ENCODE measurements around the gene PHF1.

PHF1 gene

DNA sequence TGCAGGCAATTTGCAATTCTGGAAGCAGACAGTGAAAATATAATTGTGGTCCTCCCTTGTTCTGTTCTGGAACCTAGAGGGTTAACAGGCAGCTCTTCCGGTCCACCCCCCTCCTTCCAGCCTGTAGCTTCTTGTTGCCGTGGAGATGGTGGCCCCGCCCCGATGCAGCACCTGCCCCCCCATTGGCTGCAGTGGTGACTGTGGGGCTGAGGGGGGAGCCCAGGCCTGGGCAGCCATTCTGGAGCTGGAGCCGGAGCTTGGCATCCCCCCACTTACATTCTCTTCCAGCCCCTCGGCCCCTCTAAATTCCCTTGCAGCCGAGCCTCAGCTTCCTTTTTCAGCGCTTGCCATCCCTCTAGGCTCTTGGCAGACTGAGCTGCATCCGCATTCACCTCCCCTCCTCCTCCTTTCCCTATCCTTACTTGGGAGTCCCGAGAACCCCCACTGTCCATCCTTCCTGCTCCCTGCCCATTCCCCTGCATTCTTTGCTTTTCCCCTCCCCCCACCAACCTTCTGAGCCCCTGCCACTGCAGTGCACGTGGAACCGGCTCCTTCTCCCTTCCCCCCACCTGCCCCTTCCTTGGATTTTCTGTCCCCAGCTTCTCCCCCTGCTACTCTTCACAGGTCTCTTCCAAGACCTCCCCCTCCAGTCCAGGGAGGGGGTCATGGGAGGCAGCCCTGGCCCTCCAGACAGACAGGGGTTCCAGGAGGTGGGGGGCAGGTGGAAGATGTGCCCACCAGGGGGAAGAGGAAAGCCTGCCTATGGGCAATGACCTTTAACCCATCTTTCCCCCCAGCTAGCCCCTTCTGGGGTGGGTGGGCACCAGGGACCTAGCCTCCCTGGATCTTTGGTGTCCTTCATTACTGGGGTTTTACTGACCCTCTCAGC is 20.4 kb downstream of the PHF1 start:
- Histone ChIP-seq H3K4me3 (ENCODE audit: low read depth, low read length) (no peak overlapping the region), H3K36me3 (ENCODE audit: control insufficient read depth in 2 of 2, insufficient read depth in 1 of 2, low read length in 2 of 2) (peaks cover 3 to 11% of the 10 kb centered on the region in 2 experiments; a peak in 2 of 3 replicates), H3K4me1 (ENCODE audit: control insufficient read depth, insufficient read depth, low read length) (peaks cover 10% of the 10 kb centered on the region), H3K9me3 (ENCODE audit: control insufficient read depth, insufficient read depth, low read depth, low read length) (no peaks in the 10 kb centered on the region), H3K27ac (ENCODE audit: extremely low read depth, low read depth, low read length) (no peak overlapping the region)
- POLR2A ChIA-PET, result interaction anchor here (0.6 to 2.4 kb wide), 18 partner anchors 9 to 459 kb away, joined by 3 to 20 read pairs (median 5); partner anchors contain the start of genes B3GALT4, BAK1, CUTA and RGL2
- CTCF ChIA-PET, result interaction anchor here (0.6 to 2.7 kb wide), 7 partner anchors 9 to 152 kb away, joined by 3 to 13 read pairs (median 4); partner anchors contain the start of genes BAK1, CUTA and SYNGAP1
- TF ChIP-seq ZNF600 (tag by site-specific recombination; IDR thresholded peaks at IDR 0.05) (peak; percentile 82), ZNF76 (tag by site-specific recombination; IDR thresholded peaks at IDR 0.05; ENCODE audit: borderline replicate concordance, low read depth) (peak; percentile 43; the same call in 1 of the 2 replicates), ZNF843 (tag by site-specific recombination; IDR thresholded peaks at IDR 0.05) (0 out of 2 replicates have a peak, but pooled peaks have one; percentile 19), ZFP3 (tag by site-specific recombination; IDR thresholded peaks at IDR 0.05; ENCODE audit: low read depth) (no peak), ZXDB (tag by site-specific recombination; IDR thresholded peaks at IDR 0.05) (0 out of 2 replicates have a peak, but pooled peaks have one; percentile 51), GLIS2 (tag by site-specific recombination; IDR thresholded peaks at IDR 0.05) (peak; percentile 43; the same call in 1 of the 2 replicates), SCRT2 (tag by site-specific recombination; IDR thresholded peaks at IDR 0.05) (peak; percentile 99), GLIS1 (tag by site-specific recombination; IDR thresholded peaks at IDR 0.05) (0 out of 2 replicates have a peak, but pooled peaks have one; percentile 6), KLF9 (tag by site-specific recombination; IDR thresholded peaks at IDR 0.05; ENCODE audit: low read depth) (peak; percentile 27; the same call in 1 of the 2 replicates), YY1 (tag by site-specific recombination; IDR thresholded peaks at IDR 0.05) (no peak), ZNF366 (tag by site-specific recombination; conservative IDR thresholded peaks at IDR 0.05) (peak; percentile 72; the same call in 1 of the 2 replicates), ZNF341 (tag by site-specific recombination; IDR thresholded peaks at IDR 0.05; ENCODE audit: low read depth) (peak; percentile 99), ZNF394 (tag by site-specific recombination; IDR thresholded peaks at IDR 0.05; ENCODE audit: borderline replicate concordance) (peak; percentile 99), SP3 (tag by site-specific recombination; IDR thresholded peaks at IDR 0.05) (0 out of 2 replicates have a peak, but pooled peaks have one; percentile 49), TRIM28 (IDR thresholded peaks at IDR 0.05; ENCODE audit: borderline replicate concordance, low read length) (no peak), ZNF658 (tag by site-specific recombination; IDR thresholded peaks at IDR 0.05) (no peak), PRDM1 (tag by site-specific recombination; IDR thresholded peaks at IDR 0.05) (peak; percentile 40; the same call in 1 of the 2 replicates), SP2 (tag by site-specific recombination; IDR thresholded peaks at IDR 0.05) (peak; percentile 54), ZBTB17 (tag by site-specific recombination; IDR thresholded peaks at IDR 0.05) (peak; percentile 74), ZNF830 (tag by site-specific recombination; IDR thresholded peaks at IDR 0.05; ENCODE audit: low read depth) (no peak)
- TF ChIP-seq, protein P1, sequence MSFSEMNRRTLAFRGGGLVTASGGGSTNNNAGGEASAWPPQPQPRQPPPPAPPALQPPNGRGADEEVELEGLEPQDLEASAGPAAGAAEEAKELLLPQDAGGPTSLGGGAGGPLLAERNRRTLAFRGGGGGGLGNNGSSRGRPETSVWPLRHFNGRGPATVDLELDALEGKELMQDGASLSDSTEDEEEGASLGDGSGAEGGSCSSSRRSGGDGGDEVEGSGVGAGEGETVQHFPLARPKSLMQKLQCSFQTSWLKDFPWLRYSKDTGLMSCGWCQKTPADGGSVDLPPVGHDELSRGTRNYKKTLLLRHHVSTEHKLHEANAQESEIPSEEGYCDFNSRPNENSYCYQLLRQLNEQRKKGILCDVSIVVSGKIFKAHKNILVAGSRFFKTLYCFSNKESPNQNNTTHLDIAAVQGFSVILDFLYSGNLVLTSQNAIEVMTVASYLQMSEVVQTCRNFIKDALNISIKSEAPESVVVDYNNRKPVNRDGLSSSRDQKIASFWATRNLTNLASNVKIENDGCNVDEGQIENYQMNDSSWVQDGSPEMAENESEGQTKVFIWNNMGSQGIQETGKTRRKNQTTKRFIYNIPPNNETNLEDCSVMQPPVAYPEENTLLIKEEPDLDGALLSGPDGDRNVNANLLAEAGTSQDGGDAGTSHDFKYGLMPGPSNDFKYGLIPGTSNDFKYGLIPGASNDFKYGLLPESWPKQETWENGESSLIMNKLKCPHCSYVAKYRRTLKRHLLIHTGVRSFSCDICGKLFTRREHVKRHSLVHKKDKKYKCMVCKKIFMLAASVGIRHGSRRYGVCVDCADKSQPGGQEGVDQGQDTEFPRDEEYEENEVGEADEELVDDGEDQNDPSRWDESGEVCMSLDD (tag by site-specific recombination; IDR thresholded peaks at IDR 0.05), result peak; percentile 63
- TF ChIP-seq, protein P2, sequence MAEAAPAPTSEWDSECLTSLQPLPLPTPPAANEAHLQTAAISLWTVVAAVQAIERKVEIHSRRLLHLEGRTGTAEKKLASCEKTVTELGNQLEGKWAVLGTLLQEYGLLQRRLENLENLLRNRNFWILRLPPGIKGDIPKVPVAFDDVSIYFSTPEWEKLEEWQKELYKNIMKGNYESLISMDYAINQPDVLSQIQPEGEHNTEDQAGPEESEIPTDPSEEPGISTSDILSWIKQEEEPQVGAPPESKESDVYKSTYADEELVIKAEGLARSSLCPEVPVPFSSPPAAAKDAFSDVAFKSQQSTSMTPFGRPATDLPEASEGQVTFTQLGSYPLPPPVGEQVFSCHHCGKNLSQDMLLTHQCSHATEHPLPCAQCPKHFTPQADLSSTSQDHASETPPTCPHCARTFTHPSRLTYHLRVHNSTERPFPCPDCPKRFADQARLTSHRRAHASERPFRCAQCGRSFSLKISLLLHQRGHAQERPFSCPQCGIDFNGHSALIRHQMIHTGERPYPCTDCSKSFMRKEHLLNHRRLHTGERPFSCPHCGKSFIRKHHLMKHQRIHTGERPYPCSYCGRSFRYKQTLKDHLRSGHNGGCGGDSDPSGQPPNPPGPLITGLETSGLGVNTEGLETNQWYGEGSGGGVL (tag by site-specific recombination; IDR thresholded peaks at IDR 0.05), result peak; percentile 82
- TF ChIP-seq, protein P3, sequence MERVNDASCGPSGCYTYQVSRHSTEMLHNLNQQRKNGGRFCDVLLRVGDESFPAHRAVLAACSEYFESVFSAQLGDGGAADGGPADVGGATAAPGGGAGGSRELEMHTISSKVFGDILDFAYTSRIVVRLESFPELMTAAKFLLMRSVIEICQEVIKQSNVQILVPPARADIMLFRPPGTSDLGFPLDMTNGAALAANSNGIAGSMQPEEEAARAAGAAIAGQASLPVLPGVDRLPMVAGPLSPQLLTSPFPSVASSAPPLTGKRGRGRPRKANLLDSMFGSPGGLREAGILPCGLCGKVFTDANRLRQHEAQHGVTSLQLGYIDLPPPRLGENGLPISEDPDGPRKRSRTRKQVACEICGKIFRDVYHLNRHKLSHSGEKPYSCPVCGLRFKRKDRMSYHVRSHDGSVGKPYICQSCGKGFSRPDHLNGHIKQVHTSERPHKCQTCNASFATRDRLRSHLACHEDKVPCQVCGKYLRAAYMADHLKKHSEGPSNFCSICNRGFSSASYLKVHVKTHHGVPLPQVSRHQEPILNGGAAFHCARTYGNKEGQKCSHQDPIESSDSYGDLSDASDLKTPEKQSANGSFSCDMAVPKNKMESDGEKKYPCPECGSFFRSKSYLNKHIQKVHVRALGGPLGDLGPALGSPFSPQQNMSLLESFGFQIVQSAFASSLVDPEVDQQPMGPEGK (tag by site-specific recombination; IDR thresholded peaks at IDR 0.05), result peak; percentile 67
- TF ChIP-seq, protein P4, sequence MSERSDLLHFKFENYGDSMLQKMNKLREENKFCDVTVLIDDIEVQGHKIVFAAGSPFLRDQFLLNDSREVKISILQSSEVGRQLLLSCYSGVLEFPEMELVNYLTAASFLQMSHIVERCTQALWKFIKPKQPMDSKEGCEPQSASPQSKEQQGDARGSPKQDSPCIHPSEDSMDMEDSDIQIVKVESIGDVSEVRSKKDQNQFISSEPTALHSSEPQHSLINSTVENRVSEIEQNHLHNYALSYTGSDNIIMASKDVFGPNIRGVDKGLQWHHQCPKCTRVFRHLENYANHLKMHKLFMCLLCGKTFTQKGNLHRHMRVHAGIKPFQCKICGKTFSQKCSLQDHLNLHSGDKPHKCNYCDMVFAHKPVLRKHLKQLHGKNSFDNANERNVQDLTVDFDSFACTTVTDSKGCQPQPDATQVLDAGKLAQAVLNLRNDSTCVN (tag by site-specific recombination; optimal IDR thresholded peaks at IDR 0.05), result peak; percentile 14
- TF ChIP-seq, protein P5, sequence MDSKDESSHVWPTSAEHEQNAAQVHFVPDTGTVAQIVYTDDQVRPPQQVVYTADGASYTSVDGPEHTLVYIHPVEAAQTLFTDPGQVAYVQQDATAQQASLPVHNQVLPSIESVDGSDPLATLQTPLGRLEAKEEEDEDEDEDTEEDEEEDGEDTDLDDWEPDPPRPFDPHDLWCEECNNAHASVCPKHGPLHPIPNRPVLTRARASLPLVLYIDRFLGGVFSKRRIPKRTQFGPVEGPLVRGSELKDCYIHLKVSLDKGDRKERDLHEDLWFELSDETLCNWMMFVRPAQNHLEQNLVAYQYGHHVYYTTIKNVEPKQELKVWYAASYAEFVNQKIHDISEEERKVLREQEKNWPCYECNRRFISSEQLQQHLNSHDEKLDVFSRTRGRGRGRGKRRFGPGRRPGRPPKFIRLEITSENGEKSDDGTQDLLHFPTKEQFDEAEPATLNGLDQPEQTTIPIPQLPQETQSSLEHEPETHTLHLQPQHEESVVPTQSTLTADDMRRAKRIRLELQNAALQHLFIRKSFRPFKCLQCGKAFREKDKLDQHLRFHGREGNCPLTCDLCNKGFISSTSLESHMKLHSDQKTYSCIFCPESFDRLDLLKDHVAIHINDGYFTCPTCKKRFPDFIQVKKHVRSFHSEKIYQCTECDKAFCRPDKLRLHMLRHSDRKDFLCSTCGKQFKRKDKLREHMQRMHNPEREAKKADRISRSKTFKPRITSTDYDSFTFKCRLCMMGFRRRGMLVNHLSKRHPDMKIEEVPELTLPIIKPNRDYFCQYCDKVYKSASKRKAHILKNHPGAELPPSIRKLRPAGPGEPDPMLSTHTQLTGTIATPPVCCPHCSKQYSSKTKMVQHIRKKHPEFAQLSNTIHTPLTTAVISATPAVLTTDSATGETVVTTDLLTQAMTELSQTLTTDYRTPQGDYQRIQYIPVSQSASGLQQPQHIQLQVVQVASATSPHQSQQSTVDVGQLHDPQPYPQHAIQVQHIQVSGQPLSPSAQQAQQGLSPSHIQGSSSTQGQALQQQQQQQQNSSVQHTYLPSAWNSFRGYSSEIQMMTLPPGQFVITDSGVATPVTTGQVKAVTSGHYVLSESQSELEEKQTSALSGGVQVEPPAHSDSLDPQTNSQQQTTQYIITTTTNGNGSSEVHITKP (tag by site-specific recombination; IDR thresholded peaks at IDR 0.05), result peak; percentile 96
